Measurements from ENCODE around the gene DTHD1. TPM values are rescaled to one million over a fixed set of nuclear protein-coding genes. Genes with fewer than 3 reads are reported as not detected.

The DTHD1 gene
- total RNA-seq, 1 donor from 2014 or later: not detected

DNA sequence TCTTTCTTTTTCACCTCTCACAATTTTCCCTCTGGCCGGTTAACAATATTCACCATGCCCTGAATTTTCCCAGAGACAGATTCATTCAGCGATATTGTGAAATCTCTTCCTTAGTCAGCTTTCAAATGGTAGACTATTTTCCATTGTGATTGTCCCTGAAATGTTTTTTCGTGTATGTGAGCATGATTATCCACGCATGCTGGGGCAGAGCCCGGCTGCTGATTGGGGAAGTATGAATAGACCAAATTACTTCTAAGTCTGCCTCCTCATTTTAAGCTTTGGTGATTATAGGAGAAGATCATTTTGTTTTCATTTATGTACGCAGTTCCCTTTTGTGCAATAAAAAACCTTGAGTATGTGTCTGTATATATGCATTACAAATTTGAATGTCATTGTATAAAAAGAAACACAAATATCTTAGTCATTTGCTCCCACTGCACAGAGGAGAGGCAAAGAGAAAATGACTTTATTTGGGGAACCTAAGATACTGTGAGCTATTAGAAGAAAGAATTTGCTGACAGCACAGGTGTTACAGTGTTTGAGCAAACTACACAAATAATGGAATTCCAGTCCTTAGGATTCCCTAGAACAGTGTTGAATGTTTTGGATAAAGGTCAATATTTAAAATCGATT, 11.3 kb downstream of the DTHD1 start:
- H3K9me3 Mint-ChIP-seq: no peaks in the 10 kb centered on the region
- no peak for DNase-seq (ENCODE audit: low spot score in 2 of 2, unreplicated experiment in 2 of 2)
- peaks cover 5% of the 10 kb centered on the region for H3K4me1 Mint-ChIP-seq
- TF ChIP-seq, protein P1, sequence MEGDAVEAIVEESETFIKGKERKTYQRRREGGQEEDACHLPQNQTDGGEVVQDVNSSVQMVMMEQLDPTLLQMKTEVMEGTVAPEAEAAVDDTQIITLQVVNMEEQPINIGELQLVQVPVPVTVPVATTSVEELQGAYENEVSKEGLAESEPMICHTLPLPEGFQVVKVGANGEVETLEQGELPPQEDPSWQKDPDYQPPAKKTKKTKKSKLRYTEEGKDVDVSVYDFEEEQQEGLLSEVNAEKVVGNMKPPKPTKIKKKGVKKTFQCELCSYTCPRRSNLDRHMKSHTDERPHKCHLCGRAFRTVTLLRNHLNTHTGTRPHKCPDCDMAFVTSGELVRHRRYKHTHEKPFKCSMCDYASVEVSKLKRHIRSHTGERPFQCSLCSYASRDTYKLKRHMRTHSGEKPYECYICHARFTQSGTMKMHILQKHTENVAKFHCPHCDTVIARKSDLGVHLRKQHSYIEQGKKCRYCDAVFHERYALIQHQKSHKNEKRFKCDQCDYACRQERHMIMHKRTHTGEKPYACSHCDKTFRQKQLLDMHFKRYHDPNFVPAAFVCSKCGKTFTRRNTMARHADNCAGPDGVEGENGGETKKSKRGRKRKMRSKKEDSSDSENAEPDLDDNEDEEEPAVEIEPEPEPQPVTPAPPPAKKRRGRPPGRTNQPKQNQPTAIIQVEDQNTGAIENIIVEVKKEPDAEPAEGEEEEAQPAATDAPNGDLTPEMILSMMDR (IDR thresholded peaks at IDR 0.05; ENCODE audit: unreplicated experiment): no peak
- peaks cover 4% of the 10 kb centered on the region for H3K27me3 Mint-ChIP-seq (ENCODE audit: low read depth)
- H3K4me3 Mint-ChIP-seq: no peak overlapping the region
- H3K27ac Mint-ChIP-seq: no peak overlapping the region
- no peaks in the 10 kb centered on the region for H3K36me3 Mint-ChIP-seq

DNA sequence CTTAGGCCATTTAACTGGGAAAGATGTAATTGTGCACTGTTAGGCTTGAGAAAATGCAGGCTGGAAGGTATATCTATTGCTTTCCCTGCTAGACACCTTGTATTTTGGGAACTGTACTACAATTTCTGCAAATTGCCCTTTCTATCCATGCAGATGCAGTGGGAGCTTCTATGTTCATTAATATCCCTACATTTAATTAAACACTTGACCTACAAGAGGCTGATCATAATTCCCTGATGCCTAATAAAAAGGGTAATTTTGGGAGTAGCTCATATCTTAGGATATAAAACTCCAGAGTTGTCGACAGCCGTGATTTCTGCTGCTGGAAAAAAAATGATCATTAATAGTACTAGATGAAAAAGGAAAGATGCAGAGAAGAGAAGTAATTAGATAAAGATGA, 19.7 kb downstream of the DTHD1 start:
- no peaks in the 10 kb centered on the region for H3K9me3 Mint-ChIP-seq
- no peak overlapping the region for H3K4me3 Mint-ChIP-seq
- peaks cover 23% of the 10 kb centered on the region for H3K27me3 Mint-ChIP-seq (ENCODE audit: low read depth)
- no peak for DNase-seq (ENCODE audit: low spot score in 2 of 2, unreplicated experiment in 2 of 2)
- H3K36me3 Mint-ChIP-seq: no peaks in the 10 kb centered on the region
- no peak overlapping the region for H3K27ac Mint-ChIP-seq
- TF ChIP-seq, protein P1 (IDR thresholded peaks at IDR 0.05; ENCODE audit: unreplicated experiment): no peak
- H3K4me1 Mint-ChIP-seq: no peaks in the 10 kb centered on the region

DNA sequence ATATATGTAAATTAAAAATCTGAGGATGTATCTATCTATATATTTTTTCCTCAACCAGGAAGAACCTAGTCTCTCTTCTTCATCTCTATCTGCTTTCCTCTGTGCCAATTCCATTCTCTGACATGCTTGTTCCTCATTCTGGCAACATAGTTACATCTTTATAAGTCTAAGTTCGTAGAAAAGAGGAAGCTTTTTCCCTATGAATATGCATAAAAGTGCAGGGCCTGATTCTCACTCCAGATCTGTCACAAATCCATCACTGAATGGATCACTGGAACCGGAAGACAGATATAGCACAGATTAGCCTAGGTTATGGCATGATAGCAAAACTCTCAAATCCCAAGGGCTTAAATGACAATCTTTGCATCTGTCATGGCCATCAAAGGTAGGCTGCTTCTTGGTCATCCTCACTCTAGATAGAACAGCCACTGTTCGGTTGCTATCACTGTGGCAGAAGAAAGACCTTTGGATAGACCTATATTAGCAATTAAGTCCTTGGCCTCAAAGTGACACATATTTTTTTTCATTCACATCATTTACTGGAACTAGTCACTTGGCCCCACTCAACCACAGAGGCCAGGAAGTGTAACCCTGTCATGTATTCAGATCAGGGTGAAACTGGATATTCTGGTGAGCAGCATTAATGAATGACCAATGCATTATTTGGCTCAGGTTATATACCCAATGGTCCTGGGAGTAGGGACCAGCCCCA, 22.2 kb downstream of the DTHD1 start:
- Mint-ChIP-seq H3K4me1 (no peaks in the 10 kb centered on the region), H3K9me3 (peaks cover 4% of the 10 kb centered on the region), H3K36me3 (no peaks in the 10 kb centered on the region), H3K27me3 (ENCODE audit: low read depth) (peaks cover 13% of the 10 kb centered on the region), H3K27ac (no peak overlapping the region), H3K4me3 (no peak overlapping the region)
- TF ChIP-seq, protein P1 (IDR thresholded peaks at IDR 0.05; ENCODE audit: unreplicated experiment): no peak
- DNase-seq (ENCODE audit: low spot score in 2 of 2, unreplicated experiment in 2 of 2): no peak

- Mint-ChIP-seq H3K4me3 (no peak overlapping the region), H3K27ac (no peak overlapping the region), H3K4me1 (no peaks in the 10 kb centered on the region), H3K36me3 (no peaks in the 10 kb centered on the region), H3K9me3 (peaks cover 4% of the 10 kb centered on the region), H3K27me3 (ENCODE audit: low read depth) (peaks cover 9% of the 10 kb centered on the region)
- DNase-seq (ENCODE audit: low spot score in 2 of 2, unreplicated experiment in 2 of 2): no peak
- TF ChIP-seq, protein P1 (IDR thresholded peaks at IDR 0.05; ENCODE audit: unreplicated experiment): no peak
Observed at GRCh38 chr4:36304138-36304681, 22.8 kb downstream of the DTHD1 start.

- Mint-ChIP-seq H3K9me3 (peaks cover 4% of the 10 kb centered on the region), H3K36me3 (no peaks in the 10 kb centered on the region), H3K4me3 (no peak overlapping the region), H3K4me1 (no peaks in the 10 kb centered on the region), H3K27me3 (ENCODE audit: low read depth) (peaks cover 7% of the 10 kb centered on the region), H3K27ac (no peak overlapping the region)
- DNase-seq (ENCODE audit: low spot score in 2 of 2, unreplicated experiment in 2 of 2): no peak
- TF ChIP-seq, protein P1 (IDR thresholded peaks at IDR 0.05; ENCODE audit: unreplicated experiment): no peak
Observed at GRCh38 chr4:36308150-36308549, 26.7 kb downstream of the DTHD1 start.

Measured in mesothelial cell of epicardium (in vitro differentiated cells).